HG02642 (cell line): ENCODE results near the gene SMIM44.
A peak's percentile ranks its signal among the peaks of the same experiment; 100 is the strongest.

Experiments
- ATAC-seq: cut with Tn5 transposase; IDR thresholded peaks from one replicate; pipeline ENCODE4 v1.9.1; 2021; ENCODE audit warnings: mild to moderate bottlenecking; ENCODE audit not compliant: unreplicated experiment, poor library complexity

Gene SMIM44

GRCh38 chr19:3503036-3503572 lies 19.9 kb upstream of the SMIM44 start:
- no peak for ATAC-seq

GRCh38 chr19:3501780-3502179 lies 18.5 kb upstream of the SMIM44 start:
- no peak for ATAC-seq

- peak; percentile 89 for ATAC-seq
Observed at GRCh38 chr19:3500429-3501101, 17.3 kb upstream of the SMIM44 start, which contains the start of gene DOHH. Gene DOHH, minus strand, starts transcription at chr19:3500674. Its CDS starts 3,860 bp downstream, at chr19:3496814.

DNA sequence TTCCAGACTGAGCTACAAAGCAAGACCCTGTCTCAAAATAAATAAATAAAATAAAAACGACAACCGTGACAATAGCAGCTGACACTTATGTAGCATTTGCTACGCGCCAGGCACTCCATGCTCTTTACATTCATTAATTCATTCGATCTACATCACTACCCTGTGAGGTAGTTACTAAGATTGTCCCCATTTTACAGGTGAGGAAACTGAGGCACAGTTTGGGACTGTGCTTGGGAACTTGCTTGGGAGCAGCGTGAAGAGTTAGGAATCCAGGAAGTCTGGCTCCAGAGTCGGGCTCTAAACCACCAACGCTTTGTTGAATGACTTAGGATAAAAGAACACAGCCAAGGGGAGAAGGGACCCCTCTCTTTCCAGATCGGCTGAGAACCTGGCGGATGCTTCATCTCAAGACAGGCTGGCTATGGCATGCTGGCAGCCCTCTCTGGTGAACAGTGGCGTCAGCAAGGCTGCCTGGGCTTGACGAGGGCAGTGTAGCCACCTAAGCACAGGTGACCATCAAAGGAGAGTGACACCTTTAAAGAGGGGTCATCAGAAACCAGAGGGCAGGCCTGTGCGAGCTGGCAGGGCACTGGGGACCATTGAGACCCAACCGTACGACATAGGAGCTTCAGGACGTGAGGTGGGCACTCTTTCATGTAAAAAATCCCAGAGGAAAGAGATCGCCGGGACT lies 16.6 kb upstream of the SMIM44 start:
- no peak for ATAC-seq

DNA sequence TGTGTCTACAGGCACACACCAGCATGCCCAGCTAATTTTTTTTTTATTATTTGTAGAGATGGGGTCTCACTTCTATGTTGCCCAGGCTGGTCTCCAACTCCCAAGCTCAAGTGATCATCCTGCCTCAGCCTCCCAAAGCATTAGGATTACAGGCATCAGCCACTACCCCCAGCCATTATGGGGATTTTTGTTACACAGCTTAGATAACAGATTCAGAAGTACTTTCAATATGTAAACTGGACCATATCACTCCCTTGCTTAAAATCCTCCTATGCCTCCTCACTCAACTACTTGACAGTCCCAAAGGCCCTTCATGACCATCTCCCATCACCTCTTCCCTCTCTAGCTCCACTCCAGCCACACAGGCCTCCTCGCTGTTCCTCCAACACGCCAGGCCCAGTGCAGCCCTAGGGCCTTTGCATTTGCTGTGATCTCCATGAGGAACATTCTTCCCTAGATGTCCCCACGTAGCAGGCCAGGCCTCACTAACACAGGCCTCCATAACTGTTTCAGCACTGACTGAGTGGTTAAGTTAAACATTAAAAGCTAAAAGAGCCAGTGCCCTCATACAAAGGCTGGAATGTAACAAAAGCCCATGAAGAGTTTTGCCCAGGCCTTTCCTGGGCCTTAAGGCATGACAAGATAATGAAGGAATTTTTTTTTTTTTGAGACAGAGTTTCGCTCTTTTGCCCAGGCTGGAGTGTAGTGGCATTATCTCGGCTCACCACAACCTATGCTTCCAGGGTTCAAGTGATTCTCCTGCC lies 14.7 kb upstream of the SMIM44 start:
- no peak for ATAC-seq

DNA sequence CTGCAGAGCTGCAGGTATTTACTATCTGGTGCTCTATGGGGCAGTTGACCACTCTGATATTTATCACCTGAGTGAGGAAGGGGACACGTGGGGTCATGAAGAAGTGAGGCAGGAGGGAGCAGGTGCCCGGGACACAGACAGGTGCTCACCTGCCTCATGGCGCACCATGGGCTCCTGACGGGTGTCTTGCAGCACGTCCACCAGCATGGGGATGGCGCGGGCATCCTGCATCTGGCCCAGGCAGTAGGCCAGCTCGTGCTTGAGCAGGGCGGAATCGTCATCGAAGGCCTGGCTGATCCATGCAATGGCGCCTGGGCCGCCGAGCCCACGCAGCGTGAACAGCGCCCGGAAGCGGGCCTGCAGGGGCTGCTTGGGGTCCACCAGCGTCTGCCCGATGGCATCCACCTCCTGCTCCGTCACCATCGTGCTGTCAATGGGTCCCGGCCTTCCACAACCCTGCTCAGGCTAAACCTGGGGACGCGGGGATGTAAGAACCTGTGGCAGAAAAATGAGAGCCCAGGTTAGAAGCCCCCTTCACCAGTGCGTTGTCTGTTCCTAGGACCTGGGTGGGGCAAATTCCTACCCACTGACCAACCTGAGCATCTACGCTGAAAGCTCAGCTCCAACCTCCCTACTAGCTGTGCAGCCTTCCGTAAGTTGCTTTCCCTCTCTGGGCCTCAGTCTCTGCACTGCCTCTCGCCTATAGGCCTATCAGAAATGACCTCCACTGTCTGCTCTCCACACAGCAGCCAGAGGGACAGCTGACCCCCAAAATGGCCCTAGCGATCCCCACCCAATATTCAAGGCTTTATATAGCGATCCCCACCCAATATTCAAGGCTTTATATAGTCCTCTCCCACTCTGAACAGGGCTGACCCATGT lies 13.4 kb upstream of the SMIM44 start:
- no peak for ATAC-seq

- ATAC-seq, result no peak
Observed at GRCh38 chr19:3494559-3494958, 11.3 kb upstream of the SMIM44 start.

GRCh38 chr19:3494051-3494450 lies 10.8 kb upstream of the SMIM44 start:
- ATAC-seq, result no peak

- no peak for ATAC-seq
Observed at GRCh38 chr19:3493651-3494050, 10.4 kb upstream of the SMIM44 start.

GRCh38 chr19:3492919-3493318 lies 9.7 kb upstream of the SMIM44 start:
- no peak for ATAC-seq

GRCh38 chr19:3492131-3492839 lies 9.0 kb upstream of the SMIM44 start:
- ATAC-seq, result no peak

GRCh38 chr19:3491396-3492119 lies 8.3 kb upstream of the SMIM44 start:
- ATAC-seq, result no peak

- ATAC-seq, result no peak
Observed at GRCh38 chr19:3482507-3483225, 575 bp downstream of the SMIM44 start.

GRCh38 chr19:3481241-3482090 lies 1.8 kb downstream of the SMIM44 start:
- ATAC-seq, result no peak

GRCh38 chr19:3480383-3481091 lies 2.7 kb downstream of the SMIM44 start, which contains the start of gene SMIM24:
Gene SMIM24, minus strand, starts transcription at chr19:3480525. Its CDS starts 62 bp downstream, at chr19:3480463.
- ATAC-seq, result no peak

DNA sequence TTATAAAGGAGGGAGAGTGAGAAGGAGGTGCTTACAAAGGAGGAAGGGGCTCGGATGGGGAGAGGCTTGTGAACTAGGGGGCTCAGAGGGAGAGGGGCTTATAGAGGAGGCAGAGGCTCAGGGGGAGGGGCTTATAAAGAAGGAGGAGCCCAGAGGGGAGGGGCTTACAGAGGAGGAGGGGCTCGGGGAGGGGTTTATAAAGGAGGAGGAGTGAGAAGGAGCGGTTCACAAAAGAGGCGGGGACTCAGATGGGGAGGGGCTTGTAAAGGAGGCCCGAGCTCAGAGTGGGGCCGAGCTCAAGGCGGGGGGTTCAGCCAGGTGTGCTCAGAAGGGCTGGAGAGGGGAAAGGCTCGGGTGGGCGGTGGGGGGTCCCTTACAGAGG lies 3.4 kb downstream of the SMIM44 start:
- no peak for ATAC-seq
